GM23338 (cell line): ENCODE measurements around the gene ERBB4. TPM values are rescaled to one million over a fixed set of nuclear protein-coding genes. Genes with fewer than 3 reads are reported as not detected.

Experiments used
- ATAC-seq: fragments of 200-7000 bp; cut with Tn5 transposase; 3 replicates; pipeline ENCODE4 v1.9.1; 2020
- DNase-seq: peaks from one replicate; pipeline ENCODE4 v3.0.0-alpha.2; 2015; ENCODE audit warnings: low spot score
- H2AFZ ChIP-seq: fragments of 200-600 bp; sonication (generic); 2 replicates; pipeline ENCODE4 v1.8.0; 2016; ENCODE audit warnings: antibody characterized with exemption, mild to moderate bottlenecking, moderate library complexity
- H3F3A ChIP-seq: fragments of 200-600 bp; sonication (generic); replicated peaks from 2 replicates; pipeline ENCODE4 v1.8.0; 2017; ENCODE audit warnings: antibody characterized with exemption, mixed run types, low read depth
- H3K27ac ChIP-seq: fragments of 200-600 bp; sonication (generic); 2 replicates; pipeline ENCODE4 v1.6.1; 2016; ENCODE audit warnings: low read depth
- H3K27me3 ChIP-seq: fragments of 200-600 bp; sonication (generic); 2 replicates; pipeline ENCODE4 v1.8.0; 2016; ENCODE audit warnings: mild to moderate bottlenecking, mixed run types, moderate library complexity; ENCODE audit not compliant: insufficient read depth
- H3K36me3 ChIP-seq: fragments of 200-600 bp; sonication (generic); 2 replicates; pipeline ENCODE4 v1.8.0; 2016; ENCODE audit warnings: mild to moderate bottlenecking; ENCODE audit not compliant: insufficient read depth
- H3K4me1 ChIP-seq: fragments of 200-600 bp; sonication (generic); 2 replicates; pipeline ENCODE4 v1.8.0; 2016; ENCODE audit warnings: mild to moderate bottlenecking, moderate library complexity; ENCODE audit not compliant: insufficient read depth
- H3K4me2 ChIP-seq: fragments of 200-600 bp; sonication (generic); 2 replicates; pipeline ENCODE4 v1.7.1; 2017; ENCODE audit warnings: mixed run types
- H3K4me3 ChIP-seq: fragments of 200-600 bp; sonication (generic); 2 replicates; pipeline ENCODE4 v1.6.1; 2016; ENCODE audit warnings: mixed run types
- H3K79me2 ChIP-seq: fragments of 200-600 bp; sonication (generic); replicated peaks from 2 replicates; pipeline ENCODE4 v1.8.0; 2017; ENCODE audit warnings: mild to moderate bottlenecking; ENCODE audit not compliant: insufficient read depth
- H3K9me2 ChIP-seq: fragments of 200-600 bp; sonication (generic); 2 replicates; pipeline ENCODE4 v1.8.0; 2017; ENCODE audit not compliant: insufficient read depth
- H4K20me1 ChIP-seq: fragments of 200-600 bp; sonication (generic); replicated peaks from 2 replicates; pipeline ENCODE4 v1.8.0; 2017; ENCODE audit warnings: mild to moderate bottlenecking; ENCODE audit not compliant: insufficient read depth
- H3K27ac Mint-ChIP-seq: 2 replicates; pipeline ENCODE4 v1.8.0; 2020; ENCODE audit warnings: inconsistent platforms, mild to moderate bottlenecking, moderate library complexity, mixed read lengths
- H3K27me3 Mint-ChIP-seq: 3 replicates; pipeline ENCODE4 v1.8.0; 2022; ENCODE audit warnings: low read depth, mild to moderate bottlenecking, moderate library complexity, mixed read lengths, inconsistent platforms; ENCODE audit not compliant: insufficient read depth, poor library complexity
- H3K36me3 Mint-ChIP-seq: 3 replicates; pipeline ENCODE4 v1.8.0; 2021; ENCODE audit warnings: low read depth, mild to moderate bottlenecking, inconsistent platforms, moderate library complexity, mixed read lengths
- H3K4me1 Mint-ChIP-seq: 3 replicates; pipeline ENCODE4 v1.8.0; 2020; ENCODE audit warnings: mild to moderate bottlenecking, inconsistent platforms, mixed read lengths
- H3K4me3 Mint-ChIP-seq: 3 replicates; pipeline ENCODE4 v1.8.0; 2021; ENCODE audit warnings: moderate library complexity, mild to moderate bottlenecking, inconsistent platforms, mixed read lengths
- H3K9me3 Mint-ChIP-seq: 3 replicates; pipeline ENCODE4 v1.8.0; 2020; ENCODE audit warnings: moderate library complexity, mild to moderate bottlenecking, inconsistent platforms, mixed read lengths
- CREB1 ChIP-seq: fragments of 250-450 bp; sonication (Bioruptor Pico); IDR thresholded peaks from 2 replicates; pipeline ENCODE4 v1.5.0; 2020; ENCODE audit warnings: low read depth, mild to moderate bottlenecking, moderate library complexity
- CTCF ChIP-seq, 2 experiments: fragments of 200-600 bp in 1 of 2; sonication (generic) in 1 of 2; conservative IDR thresholded peaks; 2 replicates each; pipeline versions ENCODE4 v1.5.1 to v1.6.1; 2016 to 2017; ENCODE audit warnings: antibody characterized with exemption in 2 of 2, low read depth in 2 of 2, mild to moderate bottlenecking in 2 of 2, moderate library complexity in 1 of 2
- ETS1 ChIP-seq: IDR thresholded peaks from 2 replicates; pipeline ENCODE4 v1.6.1; 2016; ENCODE audit warnings: antibody characterized with exemption
- EZH2 ChIP-seq: fragments of 200-600 bp; sonication (generic); IDR thresholded peaks from one replicate; pipeline ENCODE4 v1.8.0; 2017; ENCODE audit warnings: antibody characterized with exemption, mild to moderate bottlenecking, low read depth; ENCODE audit not compliant: unreplicated experiment
- REST ChIP-seq: IDR thresholded peaks from one replicate; pipeline ENCODE4 v1.6.1; 2018; ENCODE audit warnings: antibody characterized with exemption; ENCODE audit not compliant: unreplicated experiment
- STAT1 ChIP-seq: IDR thresholded peaks from one replicate; pipeline ENCODE4 v1.6.1; 2016; ENCODE audit warnings: antibody characterized with exemption; ENCODE audit not compliant: unreplicated experiment
- ZNF114 ChIP-seq: fragments of 250-450 bp; sonication (Bioruptor Pico); IDR thresholded peaks from 2 replicates; pipeline ENCODE4 v1.5.0; 2020; ENCODE audit warnings: mild to moderate bottlenecking, moderate library complexity
- ZNF331 ChIP-seq: fragments of 250-450 bp; sonication (Bioruptor Pico); IDR thresholded peaks from 2 replicates; pipeline ENCODE4 v1.5.0; 2020; ENCODE audit warnings: low read depth, mild to moderate bottlenecking, moderate library complexity
- ZNF462 ChIP-seq: fragments of 250-450 bp; sonication (Bioruptor Pico); IDR thresholded peaks from 2 replicates; pipeline ENCODE4 v1.5.0; 2020; ENCODE audit warnings: mild to moderate bottlenecking, moderate library complexity
- polyA plus RNA-seq: library from polyadenylated mRNA; unstranded; fragments of >200 nt; fragmentation: Nextera tagmentation; extraction: Ambion mirVana; gene quantifications from 2 replicates; pipeline ENCODE4 v1.2.1, GENCODE V29; 2016
- total RNA-seq: library from RNA; depleted of rRNA; stranded (reverse); fragments of >200 nt; shearing (Covaris generic); gene quantifications from 2 replicates; pipeline ENCODE4 v1.2.3, GENCODE V29; 2014

Gene ERBB4
- total and polyA plus RNA-seq, 2 experiments from 2014 or later = 0.73 to 1.1 TPM

- no peak overlapping the region for H3K4me3 Mint-ChIP-seq
- no peaks in the 10 kb centered on the region for H3F3A ChIP-seq
These were observed 748.6 kb downstream of the ERBB4 start for GRCh38 chr2:211789982-211790381.

More at GRCh38 chr2:211789982-211790381, 748.6 kb downstream of the ERBB4 start:
- no peaks in the 10 kb centered on the region for H3K9me2 ChIP-seq
- H3K27me3 ChIP-seq = no peaks in the 10 kb centered on the region
- no peak overlapping the region for H3K4me2 ChIP-seq
- H2AFZ ChIP-seq = no peak overlapping the region
- Mint-ChIP-seq H3K9me3 (no peaks in the 10 kb centered on the region), H3K4me1 (no peaks in the 10 kb centered on the region), H3K27ac (no peak overlapping the region), H3K36me3 (no peaks in the 10 kb centered on the region), H3K27me3 (peaks cover 3% of the 10 kb centered on the region)
- no peak overlapping the region for H3K4me3 ChIP-seq
- TF ChIP-seq EZH2 (no peak), CTCF (conservative IDR thresholded peaks at IDR 0.05; ENCODE audit: low read depth in 2 of 2) (no peak), STAT1 (no peak), ZNF331 (CRISPR knock-in tag) (no peak), ZNF114 (CRISPR knock-in tag) (no peak), REST (no peak), ETS1 (no peak), CREB1 (no peak), ZNF462 (CRISPR knock-in tag) (no peak)
- no peaks in the 10 kb centered on the region for H3K79me2 ChIP-seq
- no peaks in the 10 kb centered on the region for H3K4me1 ChIP-seq
- DNase-seq = no peak
- H3K36me3 ChIP-seq = no peaks in the 10 kb centered on the region
- H3K27ac ChIP-seq = no peak overlapping the region
- no peaks in the 10 kb centered on the region for H4K20me1 ChIP-seq
- ATAC-seq = no peak
